HG03439 (cell line): ENCODE results near the gene TMEM163.
"Not testable (repeated sequence)": the region's sequence is repeated elsewhere in the genome, so short reads cannot be mapped to it uniquely, and the experiment has no call there.

ENCODE experiments used
- ATAC-seq: cut with Tn5 transposase; IDR thresholded peaks from one replicate; pipeline ENCODE4 v1.9.1; 2021; ENCODE audit warnings: mild to moderate bottlenecking, moderate library complexity; ENCODE audit not compliant: unreplicated experiment

Gene TMEM163

GRCh38 chr2:134623796-134624195 lies 95.0 kb downstream of the TMEM163 start:
- ATAC-seq: peak; percentile 91

DNA sequence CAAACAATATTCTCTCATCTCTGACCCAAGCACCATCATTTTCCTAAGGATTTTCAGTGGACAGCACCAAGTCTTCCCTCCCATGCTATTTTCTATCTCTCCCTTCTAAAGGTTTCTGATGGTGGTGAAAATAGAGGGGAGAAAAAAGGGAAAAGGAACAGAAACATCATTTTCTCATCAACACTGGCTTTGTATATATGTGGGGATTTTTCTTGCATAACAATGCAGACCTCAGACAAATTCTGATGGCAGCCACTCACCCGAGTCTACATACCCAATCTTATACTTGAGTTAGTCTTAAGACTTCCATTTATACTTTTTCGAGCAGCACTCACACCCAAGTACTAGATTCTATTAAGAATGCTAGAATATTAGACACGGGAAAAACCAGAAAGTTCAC lies 95.8 kb downstream of the TMEM163 start:
- ATAC-seq: no peak

DNA sequence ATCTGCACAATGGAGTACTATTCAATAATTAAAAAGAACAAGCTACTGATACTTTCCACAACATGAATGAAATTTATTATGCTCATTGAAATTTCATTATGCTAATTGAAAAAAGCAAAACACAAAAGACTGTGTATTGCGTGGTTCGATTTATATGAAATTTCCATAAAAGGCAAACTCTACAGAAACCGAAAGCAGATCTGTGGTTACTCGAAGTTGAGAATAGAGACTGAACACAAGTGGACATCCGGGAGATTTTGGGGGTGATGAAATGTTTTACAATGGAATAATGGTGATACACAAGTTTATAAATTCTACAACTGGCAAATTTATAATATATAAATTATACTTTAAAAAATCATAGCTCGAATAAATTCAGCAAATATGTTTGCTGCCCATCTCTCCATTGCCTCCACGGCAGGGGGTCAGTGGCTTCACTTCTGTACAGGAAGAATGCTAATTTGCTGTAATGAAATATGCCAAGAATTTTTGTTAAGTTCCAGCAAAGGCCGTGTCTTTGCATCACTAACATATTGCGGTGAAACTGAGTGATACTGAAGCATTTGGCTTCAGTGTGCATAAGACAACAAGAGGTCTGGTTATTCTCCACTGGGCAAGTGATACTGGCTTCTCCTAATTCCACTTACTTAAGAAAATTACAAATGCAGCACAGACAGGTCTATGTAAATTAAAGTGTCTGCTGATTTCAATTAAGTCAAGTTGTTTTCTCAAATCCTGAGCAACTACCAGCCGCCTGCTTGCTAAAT lies 96.7 kb downstream of the TMEM163 start:
- no peak for ATAC-seq

DNA sequence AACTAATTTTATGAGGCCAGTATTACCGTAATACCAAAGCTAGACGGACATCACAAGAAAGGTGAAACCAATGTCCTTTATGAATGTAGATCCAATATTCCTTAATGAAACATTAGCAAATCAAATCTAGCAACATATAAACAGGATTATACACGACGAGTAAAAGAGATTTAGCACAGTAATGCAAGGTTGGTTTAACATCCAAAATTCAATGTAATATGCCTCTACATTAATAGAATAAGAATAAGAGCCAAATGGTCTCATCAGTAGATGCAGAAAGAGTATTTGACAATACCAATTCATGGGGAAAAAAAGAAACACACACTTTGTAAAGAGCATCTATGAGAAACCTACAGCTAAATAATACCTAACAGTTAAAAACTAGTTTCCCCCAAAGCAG lies 99.5 kb downstream of the TMEM163 start:
- ATAC-seq: no peak

DNA sequence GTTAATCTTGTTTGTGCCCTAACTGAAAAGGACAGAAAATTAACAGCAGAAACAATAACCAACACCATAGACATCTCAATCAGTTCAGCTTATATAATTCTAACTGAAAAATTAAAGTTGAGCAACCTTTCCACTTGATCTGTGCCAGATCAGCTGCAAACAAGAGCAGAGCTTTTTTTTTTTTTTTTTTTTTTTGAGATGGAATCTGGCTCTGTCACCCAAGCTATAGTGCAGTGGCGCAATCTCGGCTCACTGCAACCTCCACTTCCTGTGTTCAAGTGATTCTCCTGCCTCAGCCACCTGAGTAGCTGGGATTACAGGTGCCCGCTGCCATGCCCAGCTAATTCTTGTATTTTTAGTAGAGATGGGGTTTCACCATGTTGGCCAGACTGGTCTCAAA lies 103.3 kb downstream of the TMEM163 start:
- ATAC-seq: not testable (repeated sequence)

- no peak for ATAC-seq
Measured at GRCh38 chr2:134611316-134611715, 107.5 kb downstream of the TMEM163 start.

- no peak for ATAC-seq
Measured at GRCh38 chr2:134610871-134611270, 107.9 kb downstream of the TMEM163 start.

- ATAC-seq: no peak
Measured at GRCh38 chr2:134609924-134610513, 108.8 kb downstream of the TMEM163 start.

- no peak for ATAC-seq
Measured at GRCh38 chr2:134603966-134604365, 114.8 kb downstream of the TMEM163 start.

GRCh38 chr2:134602666-134603065 lies 116.1 kb downstream of the TMEM163 start:
- no peak for ATAC-seq

DNA sequence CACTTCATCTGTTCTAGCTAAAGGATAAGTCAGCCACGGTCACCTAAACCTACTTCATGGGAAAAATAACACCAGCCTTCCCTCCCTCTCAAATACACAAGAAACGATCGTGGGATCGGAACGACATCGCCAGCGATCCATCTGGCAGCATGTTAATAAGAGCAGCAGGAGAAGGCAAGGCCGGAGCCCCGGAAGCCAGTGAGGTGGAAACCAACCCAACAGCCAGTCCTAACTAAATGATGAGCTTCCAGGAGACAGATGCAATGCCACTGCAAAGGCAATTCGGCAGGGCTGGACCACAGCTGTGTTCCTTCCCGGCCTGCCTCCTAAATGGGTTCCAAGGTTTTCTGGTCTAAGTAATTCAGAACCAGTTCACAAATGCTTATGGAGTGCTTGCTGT lies 117.5 kb downstream of the TMEM163 start:
- ATAC-seq: no peak

- no peak for ATAC-seq
Measured at GRCh38 chr2:134600208-134600607, 118.6 kb downstream of the TMEM163 start.

- no peak for ATAC-seq
Measured at GRCh38 chr2:134599236-134599635, 119.6 kb downstream of the TMEM163 start.

- no peak for ATAC-seq
Measured at GRCh38 chr2:134594399-134594798, 124.4 kb downstream of the TMEM163 start.

GRCh38 chr2:134593519-134593918 lies 125.3 kb downstream of the TMEM163 start:
- ATAC-seq: no peak

- no peak for ATAC-seq
Measured at GRCh38 chr2:134592377-134592776, 126.4 kb downstream of the TMEM163 start.

- ATAC-seq: no peak
Measured at GRCh38 chr2:134591526-134591925, 127.3 kb downstream of the TMEM163 start.

- ATAC-seq: no peak
Measured at GRCh38 chr2:134590679-134591078, 128.1 kb downstream of the TMEM163 start.

DNA sequence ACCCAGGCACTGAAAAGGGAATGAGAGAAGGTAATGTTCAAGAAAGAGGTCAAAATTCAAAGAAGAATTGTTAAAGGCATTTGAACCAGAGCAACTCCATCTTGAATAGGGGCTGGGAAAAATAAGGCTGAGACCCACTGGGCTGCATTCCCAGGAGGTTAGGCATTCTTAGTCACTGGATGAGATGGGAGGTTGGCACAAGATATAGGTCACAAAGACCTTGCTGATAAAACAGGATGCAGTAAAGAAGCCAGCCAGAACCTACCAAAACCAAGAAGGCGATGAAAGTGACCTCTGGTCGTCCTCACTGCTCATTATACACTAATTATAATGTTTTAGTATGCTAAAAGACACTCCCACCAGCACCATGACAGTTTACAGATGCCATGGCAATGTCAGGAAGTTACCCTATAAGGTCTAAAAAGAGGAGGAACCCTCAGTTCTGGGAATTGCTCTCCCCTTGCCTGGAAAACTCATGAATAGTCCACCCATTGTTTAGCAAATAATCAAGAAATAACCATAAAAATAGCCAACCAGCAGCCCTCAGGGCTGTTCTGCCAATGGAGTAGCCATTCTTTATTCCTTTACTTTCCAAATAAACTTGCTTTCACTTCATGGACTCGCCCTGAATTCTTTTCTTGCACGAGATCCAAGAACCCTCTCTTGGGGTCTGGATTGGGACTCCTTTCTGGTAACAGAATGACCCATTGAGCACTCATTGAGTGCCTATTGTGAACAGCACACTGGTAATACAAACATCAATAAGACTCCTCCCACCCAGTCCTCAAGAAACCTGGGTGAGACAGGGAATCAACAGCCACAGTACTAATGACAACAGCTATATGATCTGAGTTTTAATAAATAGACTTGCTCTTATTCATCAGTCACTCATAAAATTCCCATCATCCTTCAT lies 129.4 kb downstream of the TMEM163 start:
- ATAC-seq: not testable (repeated sequence)

- no peak for ATAC-seq
Measured at GRCh38 chr2:134588556-134588955, 130.2 kb downstream of the TMEM163 start.

GRCh38 chr2:134586326-134586965 lies 132.4 kb downstream of the TMEM163 start:
- no peak for ATAC-seq
